Measurements from ENCODE around the gene PRR22.

DNA sequence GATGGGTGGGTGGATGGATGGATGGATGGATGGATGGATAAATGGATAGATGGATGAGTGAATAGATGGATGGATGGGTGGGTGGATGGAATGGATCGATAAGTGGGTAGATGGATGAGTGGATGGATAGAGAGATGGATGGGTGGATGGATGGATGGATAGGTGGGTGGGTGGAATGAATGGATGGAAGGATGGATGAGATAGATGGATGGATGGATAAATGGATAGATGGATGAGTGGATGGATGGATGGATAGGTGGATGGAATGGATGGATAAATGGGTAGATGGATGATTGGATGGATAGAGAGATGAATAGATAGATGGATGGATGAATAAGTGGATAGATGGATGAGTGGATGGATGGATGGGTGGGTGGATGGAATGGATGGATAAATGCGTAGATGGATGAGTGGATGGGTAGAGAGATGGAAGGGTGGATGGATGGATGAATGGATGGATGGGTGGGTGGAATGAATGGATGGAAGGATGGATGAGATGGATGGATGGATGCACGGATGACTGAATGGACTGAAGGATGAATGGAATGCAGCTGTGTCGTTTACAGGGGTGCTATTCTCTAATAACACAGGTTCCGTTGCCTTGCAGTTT is 21.8 kb downstream of the PRR22 start:
- TF ChIP-seq SUZ12 (IDR thresholded peaks at IDR 0.05; ENCODE audit: extremely low read depth, insufficient read depth, insufficient read length): no peak
- TF ChIP-seq ZNF274 (IDR thresholded peaks at IDR 0.05; ENCODE audit: low read depth, low read length): no peak
- TF ChIP-seq YY1 (IDR thresholded peaks at IDR 0.05; ENCODE audit: insufficient read depth, insufficient read length): no peak
